Measurements from ENCODE around the gene CELA3B. TPM values are rescaled to one million over a fixed set of nuclear protein-coding genes. Genes with fewer than 3 reads are reported as not detected.
"Not testable (repeated sequence)": the region's sequence is repeated elsewhere in the genome, so short reads cannot be mapped to it uniquely, and the experiment has no call there.

Gene CELA3B
- total RNA-seq, 2 donors from 2014 or later, result not detected

- 70% methylated on average over 4 of the region's 4 CpGs for WGBS
- Histone ChIP-seq H3K27me3 (replicated peaks; ENCODE audit: insufficient read depth) (no peaks in the 10 kb centered on the region), H3K9me3 (no peaks in the 10 kb centered on the region), H3K4me1 (replicated peaks) (no peaks in the 10 kb centered on the region), H3K36me3 (no peaks in the 10 kb centered on the region), H3K27ac (no peak overlapping the region), H3K4me3 (no peak overlapping the region)
- intact Hi-C loops (cut with DNase I), result no loop called here
- TF ChIP-seq POLR2A (IDR thresholded peaks at IDR 0.05) (no peak), POLR2AphosphoS5 (IDR thresholded peaks at IDR 0.05) (no peak), CTCF (IDR thresholded peaks at IDR 0.05) (no peak)
- no peak for DNase-seq (ENCODE audit: low spot score)
These were observed 53.2 kb downstream of the CELA3B start for GRCh38 chr1:22030057-22030456.

- no peak overlapping the region for H3K4me3 ChIP-seq
- H3K36me3 ChIP-seq, result no peaks in the 10 kb centered on the region
- no peak for DNase-seq (ENCODE audit: low spot score)
- no peak for TF ChIP-seq POLR2AphosphoS5 (IDR thresholded peaks at IDR 0.05)
- no peak for TF ChIP-seq CTCF (IDR thresholded peaks at IDR 0.05)
- TF ChIP-seq POLR2A (IDR thresholded peaks at IDR 0.05), result no peak
- H3K9me3 ChIP-seq, result no peaks in the 10 kb centered on the region
- no peaks in the 10 kb centered on the region for H3K4me1 ChIP-seq (replicated peaks)
- H3K27ac ChIP-seq, result no peak overlapping the region
- 89% methylated on average over 3 of the region's 3 CpGs for WGBS
- no peaks in the 10 kb centered on the region for H3K27me3 ChIP-seq (replicated peaks; ENCODE audit: insufficient read depth)
- intact Hi-C loops (cut with DNase I), result no loop called here
These were observed 53.7 kb downstream of the CELA3B start for GRCh38 chr1:22030473-22030872.

GRCh38 chr1:22031214-22031962, 54.6 kb downstream of the CELA3B start:
- Histone ChIP-seq H3K4me1 (replicated peaks) (no peaks in the 10 kb centered on the region), H3K4me3 (no peak overlapping the region), H3K27ac (peak overlapping the region in 1 of 2 donors; percentile 38), H3K27me3 (replicated peaks; ENCODE audit: insufficient read depth) (no peaks in the 10 kb centered on the region), H3K36me3 (no peaks in the 10 kb centered on the region), H3K9me3 (no peaks in the 10 kb centered on the region)
- TF ChIP-seq POLR2AphosphoS5 (IDR thresholded peaks at IDR 0.05) (peak; percentile 39), POLR2A (IDR thresholded peaks at IDR 0.05) (no peak)
- intact Hi-C loops (cut with DNase I), result no loop called here
- peak; percentile 51 for DNase-seq (ENCODE audit: low spot score)
- WGBS, result 59% methylated on average over 8 of the region's 8 CpGs

- H3K27ac ChIP-seq; H3K27me3 ChIP-seq (replicated peaks; ENCODE audit: insufficient read depth); DNase-seq (ENCODE audit: low spot score); H3K9me3 ChIP-seq; intact Hi-C loops (cut with DNase I); H3K4me3 ChIP-seq; H3K36me3 ChIP-seq; H3K4me1 ChIP-seq (replicated peaks): not testable (repeated sequence)
- WGBS, result 79% methylated on average over 5 of the region's 5 CpGs
These were observed 58.0 kb downstream of the CELA3B start for GRCh38 chr1:22034834-22035233.

GRCh38 chr1:22037520-22037919, 60.7 kb downstream of the CELA3B start:
- no peak for DNase-seq (ENCODE audit: low spot score)
- TF ChIP-seq POLR2AphosphoS5 (IDR thresholded peaks at IDR 0.05) (no peak), CTCF (IDR thresholded peaks at IDR 0.05) (no peak), POLR2A (IDR thresholded peaks at IDR 0.05) (no peak)
- Histone ChIP-seq H3K9me3 (no peaks in the 10 kb centered on the region), H3K27ac (no peak overlapping the region), H3K4me3 (no peak overlapping the region), H3K4me1 (replicated peaks) (no peaks in the 10 kb centered on the region), H3K27me3 (replicated peaks; ENCODE audit: insufficient read depth) (no peaks in the 10 kb centered on the region), H3K36me3 (no peaks in the 10 kb centered on the region)
- intact Hi-C loops (cut with DNase I), result no loop called here
- WGBS, result 68% methylated on average over 7 of the region's 7 CpGs

- no peak overlapping the region for H3K4me3 ChIP-seq
- H3K4me1 ChIP-seq (replicated peaks), result no peaks in the 10 kb centered on the region
- no peaks in the 10 kb centered on the region for H3K36me3 ChIP-seq
- intact Hi-C loops (cut with DNase I), result no loop called here
- WGBS, result 59% methylated on average over 5 of the region's 5 CpGs
- H3K27me3 ChIP-seq (replicated peaks; ENCODE audit: insufficient read depth), result no peaks in the 10 kb centered on the region
- no peak overlapping the region for H3K27ac ChIP-seq
- H3K9me3 ChIP-seq, result no peaks in the 10 kb centered on the region
- no peak for DNase-seq (ENCODE audit: low spot score)
- TF ChIP-seq CTCF (IDR thresholded peaks at IDR 0.05) (no peak), POLR2AphosphoS5 (IDR thresholded peaks at IDR 0.05) (no peak), POLR2A (IDR thresholded peaks at IDR 0.05) (no peak)
These were observed 61.2 kb downstream of the CELA3B start for GRCh38 chr1:22038036-22038435.

Measured in prostate gland (tissue), 2 donors.